AG08396 (cell line): ENCODE measurements around the gene CCDC148.
"Not testable (repeated sequence)": the region's sequence is repeated elsewhere in the genome, so short reads cannot be mapped to it uniquely, and the experiment has no call there.

Experiments used
- DNase-seq: peaks from one replicate; pipeline ENCODE4 v3.0.0; 2012; ENCODE audit warnings: low spot score, mixed read lengths

Gene CCDC148

GRCh38 chr2:158357122-158357521 lies 99.4 kb downstream of the CCDC148 start:
- no peak for DNase-seq

- DNase-seq = not testable (repeated sequence)
Measured at GRCh38 chr2:158351466-158351816, 105.1 kb downstream of the CCDC148 start.

- not testable (repeated sequence) for DNase-seq
Measured at GRCh38 chr2:158350751-158351465, 105.6 kb downstream of the CCDC148 start.

GRCh38 chr2:158346032-158346431 lies 110.5 kb downstream of the CCDC148 start:
- no peak for DNase-seq

GRCh38 chr2:158339513-158339912 lies 117.0 kb downstream of the CCDC148 start:
- no peak for DNase-seq

GRCh38 chr2:158337018-158337417 lies 119.5 kb downstream of the CCDC148 start:
- DNase-seq = no peak

- not testable (repeated sequence) for DNase-seq
Measured at GRCh38 chr2:158331799-158332198, 124.8 kb downstream of the CCDC148 start.

- DNase-seq = no peak
Measured at GRCh38 chr2:158325782-158326340, 130.7 kb downstream of the CCDC148 start.

GRCh38 chr2:158325031-158325781 lies 131.3 kb downstream of the CCDC148 start:
- DNase-seq = peak; percentile 30

- no peak for DNase-seq
Measured at GRCh38 chr2:158323381-158323780, 133.2 kb downstream of the CCDC148 start.

- DNase-seq = peak; percentile 30
Measured at GRCh38 chr2:158321264-158321663, 135.3 kb downstream of the CCDC148 start.

- DNase-seq = no peak
Measured at GRCh38 chr2:158319269-158319668, 137.3 kb downstream of the CCDC148 start.

GRCh38 chr2:158317642-158318041 lies 138.9 kb downstream of the CCDC148 start:
- DNase-seq = no peak

GRCh38 chr2:158315803-158316414 lies 140.6 kb downstream of the CCDC148 start:
- DNase-seq = no peak

GRCh38 chr2:158315000-158315399 lies 141.6 kb downstream of the CCDC148 start:
- no peak for DNase-seq

GRCh38 chr2:158313734-158314133 lies 142.8 kb downstream of the CCDC148 start:
- DNase-seq = no peak

GRCh38 chr2:158312981-158313380 lies 143.6 kb downstream of the CCDC148 start:
- no peak for DNase-seq

GRCh38 chr2:158310407-158310806 lies 146.1 kb downstream of the CCDC148 start:
- DNase-seq = not testable (repeated sequence)

GRCh38 chr2:158305501-158305900 lies 151.1 kb downstream of the CCDC148 start:
- DNase-seq = no peak

GRCh38 chr2:158300394-158300793 lies 156.2 kb downstream of the CCDC148 start:
- DNase-seq = no peak

- DNase-seq = peak; percentile 14
Measured at GRCh38 chr2:158297606-158298005, 158.9 kb downstream of the CCDC148 start.

GRCh38 chr2:158297120-158297519 lies 159.4 kb downstream of the CCDC148 start:
- no peak for DNase-seq

- no peak for DNase-seq
Measured at GRCh38 chr2:158293722-158294121, 162.8 kb downstream of the CCDC148 start.
